ENCODE results near the gene GLRX2.

DNA sequence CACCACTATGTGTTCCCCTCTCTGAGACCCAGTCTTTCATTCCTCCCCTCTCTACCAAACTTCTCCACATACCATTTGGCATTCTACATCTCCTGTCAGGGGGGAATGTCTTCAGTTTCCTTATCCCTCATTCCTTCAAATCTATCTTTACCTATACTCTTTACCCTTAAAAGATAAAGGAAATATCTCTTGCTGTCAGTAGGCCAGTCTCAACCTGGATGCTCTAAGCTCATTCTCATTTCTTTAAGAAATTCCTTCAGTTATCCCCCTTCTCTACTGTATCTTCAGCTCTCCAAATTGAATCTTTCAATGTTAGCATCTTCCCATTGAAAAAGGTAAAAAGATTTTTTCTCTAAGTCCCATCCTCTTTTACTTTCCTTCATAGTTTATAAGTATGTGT lies 39.3 kb downstream of the GLRX2 start:
- TF ChIP-seq POLR2A (IDR thresholded peaks at IDR 0.05; ENCODE audit: low read length) (no peak), GATA1 (IDR thresholded peaks at IDR 0.05; ENCODE audit: low read depth, low read length) (no peak)

Data from erythroblast (primary cell).